ENCODE data around the gene COL18A1.

DNA sequence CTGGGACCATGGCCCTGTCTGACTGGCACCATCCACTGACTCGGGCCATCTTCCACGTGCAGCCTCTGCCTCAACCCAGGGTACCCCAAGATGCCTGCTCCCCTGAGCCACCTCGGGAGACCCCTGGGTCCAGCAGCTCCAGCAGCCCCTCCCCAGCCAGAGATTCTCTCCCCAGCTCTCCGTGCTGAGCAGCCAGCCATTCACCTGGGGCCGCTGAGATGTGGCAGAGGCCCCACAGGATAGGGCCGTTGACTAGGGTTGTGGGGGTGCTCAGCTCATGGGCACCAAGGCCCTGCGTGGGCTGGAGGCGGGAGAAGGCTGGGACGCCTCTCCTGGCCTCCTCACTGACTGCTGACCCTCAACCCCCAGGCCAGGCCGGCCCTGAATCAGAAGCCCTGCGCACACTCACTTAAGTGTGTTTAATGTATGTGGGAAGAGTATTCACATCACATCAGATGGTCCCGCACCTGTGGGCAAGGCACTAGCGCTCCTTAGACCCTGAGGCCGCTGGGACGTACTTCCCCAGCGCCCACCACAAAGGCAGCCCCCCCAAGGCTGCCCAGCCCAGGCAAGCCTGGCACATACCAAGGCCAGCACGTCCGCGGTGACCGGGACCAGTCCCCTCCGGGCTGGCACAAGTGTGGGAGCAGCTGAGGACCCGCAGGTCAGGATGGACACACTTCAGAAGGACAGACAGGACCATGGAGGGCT lies 109.5 kb downstream of the COL18A1 start:
- no peak for TF ChIP-seq EZH2phosphoT487 (IDR thresholded peaks at IDR 0.05; ENCODE audit: low read depth, severe bottlenecking, unreplicated experiment)
- no peak for TF ChIP-seq EZH2 (IDR thresholded peaks at IDR 0.05; ENCODE audit: borderline replicate concordance)
- TF ChIP-seq, protein P1, sequence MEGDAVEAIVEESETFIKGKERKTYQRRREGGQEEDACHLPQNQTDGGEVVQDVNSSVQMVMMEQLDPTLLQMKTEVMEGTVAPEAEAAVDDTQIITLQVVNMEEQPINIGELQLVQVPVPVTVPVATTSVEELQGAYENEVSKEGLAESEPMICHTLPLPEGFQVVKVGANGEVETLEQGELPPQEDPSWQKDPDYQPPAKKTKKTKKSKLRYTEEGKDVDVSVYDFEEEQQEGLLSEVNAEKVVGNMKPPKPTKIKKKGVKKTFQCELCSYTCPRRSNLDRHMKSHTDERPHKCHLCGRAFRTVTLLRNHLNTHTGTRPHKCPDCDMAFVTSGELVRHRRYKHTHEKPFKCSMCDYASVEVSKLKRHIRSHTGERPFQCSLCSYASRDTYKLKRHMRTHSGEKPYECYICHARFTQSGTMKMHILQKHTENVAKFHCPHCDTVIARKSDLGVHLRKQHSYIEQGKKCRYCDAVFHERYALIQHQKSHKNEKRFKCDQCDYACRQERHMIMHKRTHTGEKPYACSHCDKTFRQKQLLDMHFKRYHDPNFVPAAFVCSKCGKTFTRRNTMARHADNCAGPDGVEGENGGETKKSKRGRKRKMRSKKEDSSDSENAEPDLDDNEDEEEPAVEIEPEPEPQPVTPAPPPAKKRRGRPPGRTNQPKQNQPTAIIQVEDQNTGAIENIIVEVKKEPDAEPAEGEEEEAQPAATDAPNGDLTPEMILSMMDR (IDR thresholded peaks at IDR 0.05; ENCODE audit: poor library complexity) = no peak

Measured in hepatocyte (in vitro differentiated cells).